Measurements from ENCODE around the gene ZNF438.

GRCh38 chr10:30821994-30822692 is 209.5 kb downstream of the ZNF438 start:
- TF ChIP-seq CTCF (IDR thresholded peaks at IDR 0.05) (peak in 2 of 4 experiments; percentile 24 to 30), EP300 (IDR thresholded peaks at IDR 0.05) (no peak), POLR2AphosphoS5 (IDR thresholded peaks at IDR 0.05) (peak in 1 of 4 donors; percentile 8), POLR2A (IDR thresholded peaks at IDR 0.05) (no peak)

All from sigmoid colon (tissue), 4 donors.